Mammary epithelial cell (primary cell): ENCODE data around the gene CHMP5.

ENCODE experiments used
- EZH2 ChIP-seq: IDR thresholded peaks from 2 replicates; pipeline ENCODE4 v1.6.1; 2012; ENCODE audit warnings: low read length, inconsistent platforms, borderline replicate concordance
- TF ChIP-seq, protein P1 (sequence below), 2 donors: IDR thresholded peaks in 1 of 2; conservative IDR thresholded peaks in 1 of 2; 2 replicates each; pipeline ENCODE4 v1.5.1; 2011 to 2012; ENCODE audit warnings: inconsistent platforms in 2 of 2, low read length in 2 of 2, mild to moderate bottlenecking in 2 of 2, control low read depth in 1 of 2, low read depth in 1 of 2; ENCODE audit not compliant: insufficient read depth in 1 of 2; ENCODE audit errors: extremely low read depth in 1 of 2

DNA sequence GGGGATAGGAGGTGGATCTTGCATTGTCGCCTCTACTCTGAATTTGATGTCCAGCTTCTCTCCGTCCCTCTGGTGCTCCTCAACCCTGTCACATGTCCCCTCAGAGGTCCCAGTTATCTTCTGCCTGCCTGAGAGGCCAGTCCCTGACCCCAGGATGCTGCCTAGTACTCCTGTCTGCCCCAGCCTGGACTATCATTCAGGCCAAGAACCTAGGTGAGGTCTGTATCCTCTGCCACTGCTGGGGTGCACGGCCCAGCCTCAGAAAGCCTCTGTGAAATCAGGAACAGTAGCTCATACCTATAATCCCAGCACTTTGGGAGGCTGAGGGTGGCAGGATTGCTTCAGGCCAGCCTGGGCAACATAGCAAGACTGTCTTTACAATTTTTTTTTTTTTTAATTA is 16.2 kb upstream of the CHMP5 start:
- TF ChIP-seq, protein P1, sequence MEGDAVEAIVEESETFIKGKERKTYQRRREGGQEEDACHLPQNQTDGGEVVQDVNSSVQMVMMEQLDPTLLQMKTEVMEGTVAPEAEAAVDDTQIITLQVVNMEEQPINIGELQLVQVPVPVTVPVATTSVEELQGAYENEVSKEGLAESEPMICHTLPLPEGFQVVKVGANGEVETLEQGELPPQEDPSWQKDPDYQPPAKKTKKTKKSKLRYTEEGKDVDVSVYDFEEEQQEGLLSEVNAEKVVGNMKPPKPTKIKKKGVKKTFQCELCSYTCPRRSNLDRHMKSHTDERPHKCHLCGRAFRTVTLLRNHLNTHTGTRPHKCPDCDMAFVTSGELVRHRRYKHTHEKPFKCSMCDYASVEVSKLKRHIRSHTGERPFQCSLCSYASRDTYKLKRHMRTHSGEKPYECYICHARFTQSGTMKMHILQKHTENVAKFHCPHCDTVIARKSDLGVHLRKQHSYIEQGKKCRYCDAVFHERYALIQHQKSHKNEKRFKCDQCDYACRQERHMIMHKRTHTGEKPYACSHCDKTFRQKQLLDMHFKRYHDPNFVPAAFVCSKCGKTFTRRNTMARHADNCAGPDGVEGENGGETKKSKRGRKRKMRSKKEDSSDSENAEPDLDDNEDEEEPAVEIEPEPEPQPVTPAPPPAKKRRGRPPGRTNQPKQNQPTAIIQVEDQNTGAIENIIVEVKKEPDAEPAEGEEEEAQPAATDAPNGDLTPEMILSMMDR (conservative IDR thresholded peaks at IDR 0.05 in 1 of 2, IDR thresholded peaks at IDR 0.05 in 1 of 2; ENCODE audit: extremely low read depth in 1 of 2, insufficient read depth in 1 of 2, low read depth in 1 of 2, low read length in 2 of 2): no peak
- TF ChIP-seq EZH2: no peak
